Fibroblast of lung (primary cell): Measurements from ENCODE around the gene TCOF1.

Experiments
- EZH2 ChIP-seq: IDR thresholded peaks from 2 replicates; pipeline ENCODE4 v1.5.1; 2012; ENCODE audit warnings: low read length, control low read depth, mild to moderate bottlenecking; ENCODE audit errors: missing control alignments
- TF ChIP-seq, protein P1 (sequence below), 2 donors: IDR thresholded peaks in 1 of 2; conservative IDR thresholded peaks in 1 of 2; 1 replicate in 1 of 2; 2 replicates in 1 of 2; pipeline ENCODE4 v1.5.1; 2011 to 2012; ENCODE audit warnings: low read length in 2 of 2, control low read depth in 1 of 2, inconsistent platforms in 1 of 2, low read depth in 1 of 2, mild to moderate bottlenecking in 1 of 2

DNA sequence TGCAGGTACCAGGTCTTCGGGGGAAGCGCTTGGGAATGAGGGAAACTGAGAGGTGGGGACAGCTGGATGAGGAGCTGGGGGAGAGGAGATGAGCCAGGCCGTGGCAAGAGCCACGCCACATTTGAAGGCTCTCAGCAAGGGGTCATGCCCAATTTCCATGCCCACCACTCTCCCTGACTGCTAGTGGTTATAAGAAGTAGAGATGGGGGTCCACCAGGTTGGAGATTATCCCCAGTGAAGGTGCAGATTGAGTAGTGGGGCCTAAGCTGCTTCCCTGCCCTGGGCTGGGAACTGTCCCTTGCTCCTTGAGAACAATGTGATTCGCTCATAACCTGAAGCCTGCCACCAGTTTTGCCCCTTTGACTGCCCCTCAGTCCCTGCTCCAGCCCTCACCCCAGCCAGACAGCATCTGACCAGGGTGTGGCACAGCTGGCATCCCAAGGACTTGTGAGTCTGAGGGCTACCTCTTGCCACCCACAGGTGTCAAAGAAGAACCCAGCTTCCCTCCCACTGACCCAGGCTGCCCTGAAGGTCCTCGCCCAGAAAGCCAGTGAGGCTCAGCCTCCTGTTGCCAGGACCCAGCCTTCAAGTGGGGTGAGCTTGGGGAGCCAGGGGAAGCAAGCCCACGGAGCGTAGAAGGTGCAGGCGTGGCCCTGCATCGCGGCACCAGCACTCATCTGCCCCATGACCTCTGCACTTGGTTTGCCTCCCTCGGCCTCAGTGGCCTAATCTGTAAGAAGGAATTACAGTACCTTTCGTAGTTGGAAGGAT, 33.8 kb downstream of the TCOF1 start:
- TF ChIP-seq, protein P1, sequence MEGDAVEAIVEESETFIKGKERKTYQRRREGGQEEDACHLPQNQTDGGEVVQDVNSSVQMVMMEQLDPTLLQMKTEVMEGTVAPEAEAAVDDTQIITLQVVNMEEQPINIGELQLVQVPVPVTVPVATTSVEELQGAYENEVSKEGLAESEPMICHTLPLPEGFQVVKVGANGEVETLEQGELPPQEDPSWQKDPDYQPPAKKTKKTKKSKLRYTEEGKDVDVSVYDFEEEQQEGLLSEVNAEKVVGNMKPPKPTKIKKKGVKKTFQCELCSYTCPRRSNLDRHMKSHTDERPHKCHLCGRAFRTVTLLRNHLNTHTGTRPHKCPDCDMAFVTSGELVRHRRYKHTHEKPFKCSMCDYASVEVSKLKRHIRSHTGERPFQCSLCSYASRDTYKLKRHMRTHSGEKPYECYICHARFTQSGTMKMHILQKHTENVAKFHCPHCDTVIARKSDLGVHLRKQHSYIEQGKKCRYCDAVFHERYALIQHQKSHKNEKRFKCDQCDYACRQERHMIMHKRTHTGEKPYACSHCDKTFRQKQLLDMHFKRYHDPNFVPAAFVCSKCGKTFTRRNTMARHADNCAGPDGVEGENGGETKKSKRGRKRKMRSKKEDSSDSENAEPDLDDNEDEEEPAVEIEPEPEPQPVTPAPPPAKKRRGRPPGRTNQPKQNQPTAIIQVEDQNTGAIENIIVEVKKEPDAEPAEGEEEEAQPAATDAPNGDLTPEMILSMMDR (conservative IDR thresholded peaks at IDR 0.05 in 1 of 2, IDR thresholded peaks at IDR 0.05 in 1 of 2; ENCODE audit: low read depth in 1 of 2, low read length in 2 of 2), result no peak
- TF ChIP-seq EZH2, result no peak
